GM19397 (cell line): Measurements from ENCODE around the gene MANBA.

ENCODE experiments used
- ATAC-seq: cut with Tn5 transposase; IDR thresholded peaks from one replicate; pipeline ENCODE4 v1.9.1; 2021; ENCODE audit warnings: mild to moderate bottlenecking, moderate library complexity; ENCODE audit not compliant: unreplicated experiment

Gene MANBA

GRCh38 chr4:102683881-102684609, 76.7 kb downstream of the MANBA start:
- ATAC-seq = no peak

GRCh38 chr4:102678695-102679335, 82.0 kb downstream of the MANBA start:
- ATAC-seq = no peak

GRCh38 chr4:102678107-102678506, 82.7 kb downstream of the MANBA start:
- no peak for ATAC-seq

GRCh38 chr4:102675141-102675540, 85.6 kb downstream of the MANBA start:
- no peak for ATAC-seq

- no peak for ATAC-seq
Observed at GRCh38 chr4:102667001-102667400, 93.8 kb downstream of the MANBA start.

- ATAC-seq = no peak
Observed at GRCh38 chr4:102665527-102665926, 95.2 kb downstream of the MANBA start.

GRCh38 chr4:102663073-102663472, 97.7 kb downstream of the MANBA start:
- ATAC-seq = no peak

- no peak for ATAC-seq
Observed at GRCh38 chr4:102657206-102657605, 103.6 kb downstream of the MANBA start.

GRCh38 chr4:102647117-102647516, 113.7 kb downstream of the MANBA start:
- no peak for ATAC-seq

GRCh38 chr4:102642631-102643298, 118.0 kb downstream of the MANBA start:
- ATAC-seq = no peak

GRCh38 chr4:102641793-102642192, 119.0 kb downstream of the MANBA start:
- ATAC-seq = no peak

GRCh38 chr4:102640669-102641068, 120.1 kb downstream of the MANBA start:
- no peak for ATAC-seq

GRCh38 chr4:102639598-102639997, 121.2 kb downstream of the MANBA start:
- ATAC-seq = no peak

GRCh38 chr4:102638621-102639020, 122.1 kb downstream of the MANBA start:
- ATAC-seq = no peak

GRCh38 chr4:102637391-102637790, 123.4 kb downstream of the MANBA start:
- no peak for ATAC-seq

- ATAC-seq = no peak
Observed at GRCh38 chr4:102633100-102633499, 127.7 kb downstream of the MANBA start.

- no peak for ATAC-seq
Observed at GRCh38 chr4:102632241-102633065, 128.3 kb downstream of the MANBA start.

GRCh38 chr4:102631616-102632015, 129.2 kb downstream of the MANBA start:
- no peak for ATAC-seq

GRCh38 chr4:102629673-102630072, 131.1 kb downstream of the MANBA start:
- ATAC-seq = no peak

- no peak for ATAC-seq
Observed at GRCh38 chr4:102627831-102628523, 132.8 kb downstream of the MANBA start.
